Measurements from ENCODE around the gene DKK2.

Gene DKK2

GRCh38 chr4:106907216-106907615 is 128.9 kb downstream of the DKK2 start:
- no peak for DNase-seq

- DNase-seq = no peak
These were observed 129.4 kb downstream of the DKK2 start for GRCh38 chr4:106906728-106907127.

DNA sequence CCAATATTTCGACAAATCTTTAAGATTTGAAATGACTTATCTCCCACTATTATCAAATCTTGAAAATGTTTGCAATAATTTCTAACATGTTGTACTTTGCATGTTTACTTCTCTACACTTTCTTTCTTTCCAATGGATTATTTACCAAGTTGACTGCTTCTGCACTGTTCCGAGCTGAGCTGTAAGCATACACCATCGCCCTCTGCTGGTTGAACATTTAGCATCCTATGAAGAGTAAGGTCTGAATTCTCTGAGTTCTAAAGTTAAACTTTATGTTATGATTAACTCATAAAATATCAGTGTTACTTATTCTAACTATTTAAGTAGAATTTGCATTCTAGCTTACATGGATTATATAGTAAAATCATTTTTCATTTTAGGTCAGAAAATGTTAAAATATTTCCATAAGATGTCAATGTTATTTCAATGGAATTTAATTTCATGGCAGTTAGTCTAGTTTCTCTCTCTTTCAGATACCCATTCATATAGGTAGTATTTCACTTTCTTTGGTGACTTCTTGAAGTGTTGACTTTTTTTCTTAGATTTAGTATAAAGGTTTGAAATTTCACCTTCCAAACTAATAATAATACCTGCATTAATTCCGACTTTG is 137.4 kb downstream of the DKK2 start:
- no peak for DNase-seq

- no peak for DNase-seq
These were observed 142.2 kb downstream of the DKK2 start for GRCh38 chr4:106893903-106894302.

- DNase-seq = no peak
These were observed 142.7 kb downstream of the DKK2 start for GRCh38 chr4:106893395-106893881.

- DNase-seq = no peak
These were observed 143.3 kb downstream of the DKK2 start for GRCh38 chr4:106892786-106893185.

DNA sequence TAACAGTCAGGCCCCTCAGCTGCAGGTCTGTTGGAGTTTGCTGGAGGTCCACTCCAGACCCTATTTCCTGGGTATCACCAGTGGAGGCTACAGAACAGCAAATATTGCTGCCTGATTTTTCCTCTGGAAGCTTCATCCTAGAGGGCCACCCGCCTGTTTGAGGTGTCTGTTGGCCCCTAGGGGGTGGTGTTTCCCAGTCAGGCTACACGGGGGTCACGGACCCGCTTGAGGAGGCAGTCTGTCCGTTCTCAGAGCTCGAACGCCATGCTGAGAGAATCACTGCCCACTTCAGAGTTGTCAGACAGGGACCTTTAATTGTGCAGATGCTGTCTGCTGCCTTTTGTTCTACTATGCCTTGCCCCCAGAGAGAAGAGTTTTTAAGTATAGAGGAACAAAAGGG is 160.8 kb downstream of the DKK2 start:
- no peak for DNase-seq

Data from DMS79 treated with DMSO at 0.1 percent for 48 hours (cell line).